Adrenal gland (tissue), 5 donors: ENCODE measurements around the gene FMN1.

Experiments
- POLR2A ChIP-seq, 2 donors: fragments of 450-650 bp; IDR thresholded peaks; one replicate each; pipeline ENCODE4 v1.6.1; 2017; ENCODE audit warnings: antibody characterized with exemption in 2 of 2, mild to moderate bottlenecking in 2 of 2, moderate library complexity in 1 of 2
- TF ChIP-seq, protein P1 (sequence below), 6 experiments: fragments of 450-650 bp in 4 of 6; fragments of 200-600 bp in 2 of 6; sonication (generic) in 1 of 6; IDR thresholded peaks; 1 replicate in 5 of 6; 2 replicates in 1 of 6; pipeline versions ENCODE4 v1.5.1 to v1.8.0; 2016 to 2021; ENCODE audit warnings: antibody characterized with exemption in 6 of 6, mild to moderate bottlenecking in 2 of 6, moderate library complexity in 1 of 6
- donor health status: DM: no; HTN: no; CAD: no.

DNA sequence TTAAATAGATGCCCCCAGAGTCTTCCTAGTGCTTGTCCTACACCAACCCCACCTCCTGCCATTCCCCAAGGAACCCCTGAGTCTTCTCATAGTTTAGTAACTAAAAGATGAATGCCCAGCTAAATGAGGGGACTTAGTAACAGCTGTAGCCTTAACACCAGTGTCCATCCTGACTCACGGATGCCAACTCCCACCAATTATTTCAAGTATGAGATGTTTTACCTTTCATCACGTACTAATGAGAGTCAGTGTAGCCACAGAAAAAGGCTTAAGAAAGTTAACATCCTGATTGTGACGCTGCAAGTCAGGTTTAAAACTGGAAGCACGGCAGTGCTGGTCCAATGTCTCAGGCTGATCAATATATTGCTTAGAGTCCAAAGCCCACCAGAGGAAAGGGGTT lies 109.9 kb downstream of the FMN1 start:
- TF ChIP-seq, protein P1, sequence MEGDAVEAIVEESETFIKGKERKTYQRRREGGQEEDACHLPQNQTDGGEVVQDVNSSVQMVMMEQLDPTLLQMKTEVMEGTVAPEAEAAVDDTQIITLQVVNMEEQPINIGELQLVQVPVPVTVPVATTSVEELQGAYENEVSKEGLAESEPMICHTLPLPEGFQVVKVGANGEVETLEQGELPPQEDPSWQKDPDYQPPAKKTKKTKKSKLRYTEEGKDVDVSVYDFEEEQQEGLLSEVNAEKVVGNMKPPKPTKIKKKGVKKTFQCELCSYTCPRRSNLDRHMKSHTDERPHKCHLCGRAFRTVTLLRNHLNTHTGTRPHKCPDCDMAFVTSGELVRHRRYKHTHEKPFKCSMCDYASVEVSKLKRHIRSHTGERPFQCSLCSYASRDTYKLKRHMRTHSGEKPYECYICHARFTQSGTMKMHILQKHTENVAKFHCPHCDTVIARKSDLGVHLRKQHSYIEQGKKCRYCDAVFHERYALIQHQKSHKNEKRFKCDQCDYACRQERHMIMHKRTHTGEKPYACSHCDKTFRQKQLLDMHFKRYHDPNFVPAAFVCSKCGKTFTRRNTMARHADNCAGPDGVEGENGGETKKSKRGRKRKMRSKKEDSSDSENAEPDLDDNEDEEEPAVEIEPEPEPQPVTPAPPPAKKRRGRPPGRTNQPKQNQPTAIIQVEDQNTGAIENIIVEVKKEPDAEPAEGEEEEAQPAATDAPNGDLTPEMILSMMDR (IDR thresholded peaks at IDR 0.05): no peak
- TF ChIP-seq POLR2A (IDR thresholded peaks at IDR 0.05): no peak
